AG10803 (cell line): ENCODE data around the gene EXOSC9.

Experiments
- DNase-seq: peaks from one replicate; pipeline ENCODE4 v3.0.0; 2010; ENCODE audit warnings: low read depth
- H3K4me3 ChIP-seq: 2 replicates; pipeline ENCODE4 v1.5.1; 2011; ENCODE audit warnings: mild to moderate bottlenecking, low read length, control low read depth
- TF ChIP-seq, protein P1 (sequence below): conservative IDR thresholded peaks from 2 replicates; pipeline ENCODE4 v1.5.1; 2011; ENCODE audit warnings: mild to moderate bottlenecking, low read length, control low read depth, inconsistent platforms

The EXOSC9 gene

GRCh38 chr4:121817006-121817405 lies 15.9 kb downstream of the EXOSC9 start:
- TF ChIP-seq, protein P1, sequence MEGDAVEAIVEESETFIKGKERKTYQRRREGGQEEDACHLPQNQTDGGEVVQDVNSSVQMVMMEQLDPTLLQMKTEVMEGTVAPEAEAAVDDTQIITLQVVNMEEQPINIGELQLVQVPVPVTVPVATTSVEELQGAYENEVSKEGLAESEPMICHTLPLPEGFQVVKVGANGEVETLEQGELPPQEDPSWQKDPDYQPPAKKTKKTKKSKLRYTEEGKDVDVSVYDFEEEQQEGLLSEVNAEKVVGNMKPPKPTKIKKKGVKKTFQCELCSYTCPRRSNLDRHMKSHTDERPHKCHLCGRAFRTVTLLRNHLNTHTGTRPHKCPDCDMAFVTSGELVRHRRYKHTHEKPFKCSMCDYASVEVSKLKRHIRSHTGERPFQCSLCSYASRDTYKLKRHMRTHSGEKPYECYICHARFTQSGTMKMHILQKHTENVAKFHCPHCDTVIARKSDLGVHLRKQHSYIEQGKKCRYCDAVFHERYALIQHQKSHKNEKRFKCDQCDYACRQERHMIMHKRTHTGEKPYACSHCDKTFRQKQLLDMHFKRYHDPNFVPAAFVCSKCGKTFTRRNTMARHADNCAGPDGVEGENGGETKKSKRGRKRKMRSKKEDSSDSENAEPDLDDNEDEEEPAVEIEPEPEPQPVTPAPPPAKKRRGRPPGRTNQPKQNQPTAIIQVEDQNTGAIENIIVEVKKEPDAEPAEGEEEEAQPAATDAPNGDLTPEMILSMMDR: no peak
- no peak for DNase-seq
- H3K4me3 ChIP-seq: no peak overlapping the region

- DNase-seq: no peak
- H3K4me3 ChIP-seq: no peak overlapping the region
- TF ChIP-seq, protein P1: no peak
Measured at GRCh38 chr4:121817701-121818100, 16.6 kb downstream of the EXOSC9 start.

DNA sequence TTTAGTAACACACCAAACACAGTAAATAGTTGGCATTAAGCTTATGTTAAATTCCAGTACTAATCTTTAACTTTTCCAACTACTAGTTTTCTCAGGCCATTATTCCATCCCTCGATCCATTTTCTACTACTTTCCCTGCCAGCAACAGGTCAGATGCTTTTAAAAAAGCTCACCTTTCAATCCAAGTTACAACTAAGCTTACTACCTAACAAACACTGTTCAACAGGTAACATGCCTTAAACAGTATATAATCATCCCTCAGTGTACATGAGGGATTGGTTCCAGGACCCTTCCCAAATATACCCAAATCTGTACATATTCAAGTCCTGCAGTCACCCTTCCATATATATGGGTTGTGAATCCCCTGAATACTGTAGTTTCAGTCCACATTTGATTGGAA lies 17.1 kb downstream of the EXOSC9 start:
- no peak for DNase-seq
- H3K4me3 ChIP-seq: no peak overlapping the region
- TF ChIP-seq, protein P1: no peak

GRCh38 chr4:121819216-121819965 lies 18.3 kb downstream of the EXOSC9 start:
- no peak overlapping the region for H3K4me3 ChIP-seq
- peak; percentile 48 for DNase-seq
- TF ChIP-seq, protein P1: no peak

- no peak for DNase-seq
- TF ChIP-seq, protein P1: no peak
- H3K4me3 ChIP-seq: peak overlapping the region; percentile 77
Measured at GRCh38 chr4:121822047-121822446, 20.9 kb downstream of the EXOSC9 start.

GRCh38 chr4:121822796-121823504 lies 21.8 kb downstream of the EXOSC9 start:
- TF ChIP-seq, protein P1: peak; percentile 49
- H3K4me3 ChIP-seq: peak overlapping the region; percentile 77
- no peak for DNase-seq
